Measurements from ENCODE around the gene LKAAEAR1.

- TF ChIP-seq CTCF (IDR thresholded peaks at IDR 0.05; ENCODE audit: borderline replicate concordance, extremely low read depth, low read length, poor library complexity, severe bottlenecking) (no peak), EZH2 (IDR thresholded peaks at IDR 0.05; ENCODE audit: borderline replicate concordance, low read depth, low read length, severe bottlenecking) (no peak)
These were observed 48.9 kb downstream of the LKAAEAR1 start for GRCh38 chr20:64035066-64035932.
